Thyroid gland (tissue), 4 donors: ENCODE results near the gene FBXO11.

Experiments
- POLR2A ChIP-seq, 2 donors: fragments of 450-650 bp; IDR thresholded peaks; one replicate each; pipeline ENCODE4 v1.6.1; 2017; ENCODE audit warnings: antibody characterized with exemption in 2 of 2, mild to moderate bottlenecking in 2 of 2, moderate library complexity in 1 of 2
- TF ChIP-seq, protein P1 (sequence below), 6 experiments: fragments of 200-600 bp in 3 of 6; fragments of 450-650 bp in 3 of 6; sonication (generic) in 3 of 6; IDR thresholded peaks; one replicate each; pipeline ENCODE4 v1.5.1; 2016 to 2019; ENCODE audit warnings: antibody characterized with exemption in 6 of 6, mild to moderate bottlenecking in 2 of 6, inconsistent platforms in 1 of 6, moderate library complexity in 1 of 6

DNA sequence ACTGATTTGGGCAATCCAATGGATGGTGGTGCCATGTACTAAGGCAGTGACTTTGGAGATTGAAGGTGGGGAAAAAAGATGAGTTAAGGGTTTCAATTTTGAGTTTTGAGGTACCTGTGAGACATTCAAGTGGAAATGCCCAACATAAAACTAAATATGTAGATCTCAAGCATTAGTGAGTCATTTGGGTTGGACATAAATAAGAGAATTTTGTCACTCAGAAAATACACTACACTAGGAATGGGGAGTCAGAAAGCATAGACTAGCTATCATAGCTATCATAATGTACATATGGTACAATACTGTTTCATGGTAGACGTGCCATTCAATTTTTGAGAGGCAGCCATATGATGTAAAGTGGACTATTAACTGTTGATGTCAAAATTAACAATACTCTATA, 56.1 kb downstream of the FBXO11 start:
- TF ChIP-seq, protein P1, sequence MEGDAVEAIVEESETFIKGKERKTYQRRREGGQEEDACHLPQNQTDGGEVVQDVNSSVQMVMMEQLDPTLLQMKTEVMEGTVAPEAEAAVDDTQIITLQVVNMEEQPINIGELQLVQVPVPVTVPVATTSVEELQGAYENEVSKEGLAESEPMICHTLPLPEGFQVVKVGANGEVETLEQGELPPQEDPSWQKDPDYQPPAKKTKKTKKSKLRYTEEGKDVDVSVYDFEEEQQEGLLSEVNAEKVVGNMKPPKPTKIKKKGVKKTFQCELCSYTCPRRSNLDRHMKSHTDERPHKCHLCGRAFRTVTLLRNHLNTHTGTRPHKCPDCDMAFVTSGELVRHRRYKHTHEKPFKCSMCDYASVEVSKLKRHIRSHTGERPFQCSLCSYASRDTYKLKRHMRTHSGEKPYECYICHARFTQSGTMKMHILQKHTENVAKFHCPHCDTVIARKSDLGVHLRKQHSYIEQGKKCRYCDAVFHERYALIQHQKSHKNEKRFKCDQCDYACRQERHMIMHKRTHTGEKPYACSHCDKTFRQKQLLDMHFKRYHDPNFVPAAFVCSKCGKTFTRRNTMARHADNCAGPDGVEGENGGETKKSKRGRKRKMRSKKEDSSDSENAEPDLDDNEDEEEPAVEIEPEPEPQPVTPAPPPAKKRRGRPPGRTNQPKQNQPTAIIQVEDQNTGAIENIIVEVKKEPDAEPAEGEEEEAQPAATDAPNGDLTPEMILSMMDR (IDR thresholded peaks at IDR 0.05), result no peak
- TF ChIP-seq POLR2A (IDR thresholded peaks at IDR 0.05), result no peak
